HG03159 (cell line): ENCODE data around the gene CNIH1.
A peak's percentile ranks its signal among the peaks of the same experiment; 100 is the strongest.

ENCODE experiments used
- ATAC-seq: cut with Tn5 transposase; IDR thresholded peaks from one replicate; pipeline ENCODE4 v1.9.1; 2021; ENCODE audit warnings: mild to moderate bottlenecking, moderate library complexity; ENCODE audit not compliant: unreplicated experiment

Gene CNIH1

GRCh38 chr14:54440873-54441868, at the start of gene CNIH1:
TSS of gene CNIH1 (minus strand) at chr14:54441374. CDS start at chr14:54441327, 47 bp downstream.
- peak; percentile 96 for ATAC-seq

- no peak for ATAC-seq
Measured at GRCh38 chr14:54490445-54491175, 49.4 kb upstream of the CNIH1 start.

GRCh38 chr14:54489731-54490444, 48.7 kb upstream of the CNIH1 start:
- ATAC-seq = no peak

DNA sequence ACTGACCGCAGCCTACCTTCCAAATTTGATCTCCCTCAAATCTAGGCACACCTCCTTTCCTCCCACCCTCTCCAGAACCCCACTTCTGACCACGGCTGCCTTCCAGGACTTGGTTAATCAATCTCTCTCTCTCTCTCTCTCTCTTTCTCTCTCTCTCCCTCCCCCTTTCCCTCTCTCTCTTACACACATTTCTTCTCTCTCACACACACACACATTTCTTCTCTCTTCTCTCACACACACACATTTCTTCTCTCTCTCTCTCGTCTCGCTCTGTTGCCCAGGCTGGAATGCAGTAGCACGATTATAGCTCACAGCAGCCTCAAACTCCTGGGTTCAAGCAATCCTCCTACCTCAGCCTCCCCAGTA, 48.1 kb upstream of the CNIH1 start:
- no peak for ATAC-seq

GRCh38 chr14:54488646-54489317, 47.6 kb upstream of the CNIH1 start, which contains the start of gene GMFB:
TSS of gene GMFB (minus strand) at chr14:54488980. CDS start at chr14:54488927, 53 bp downstream.
- ATAC-seq = peak; percentile 89

DNA sequence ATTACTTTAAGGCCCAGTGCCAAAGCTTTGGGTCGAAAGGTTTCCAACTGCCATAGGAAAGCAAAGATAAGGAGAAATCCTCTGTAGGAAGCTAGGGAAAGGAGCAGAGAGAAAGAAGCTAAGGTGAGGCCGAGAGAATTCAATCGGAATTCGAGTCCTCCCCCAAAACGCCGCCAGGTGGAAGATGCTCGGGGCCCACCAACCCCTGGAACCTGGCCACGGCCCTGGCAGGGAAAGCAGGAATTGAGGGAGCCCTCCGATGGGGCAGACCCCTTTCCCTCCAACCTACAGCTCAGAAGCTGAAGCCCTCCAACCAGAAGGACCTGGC, 47.1 kb upstream of the CNIH1 start:
- ATAC-seq = peak; percentile 31

GRCh38 chr14:54487771-54488170, 46.6 kb upstream of the CNIH1 start:
- no peak for ATAC-seq

DNA sequence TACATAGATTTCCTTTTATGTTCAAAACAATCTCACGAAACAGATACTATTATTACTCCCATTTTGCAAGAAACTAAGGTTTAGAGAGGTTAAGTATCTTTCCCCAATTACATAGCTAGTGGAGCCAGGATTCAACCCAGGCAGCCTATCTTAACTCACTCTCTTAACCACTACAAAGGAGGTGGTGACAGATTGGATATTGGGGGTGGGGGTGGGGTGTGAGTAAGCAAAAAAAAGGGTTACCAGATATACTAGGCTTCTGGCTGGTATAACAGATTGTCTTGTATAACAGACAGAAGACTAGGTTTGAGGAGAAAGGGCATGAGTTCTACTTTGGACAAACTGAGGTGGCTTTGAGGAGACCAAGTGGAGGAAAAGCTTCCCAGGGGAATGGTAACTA, 45.5 kb upstream of the CNIH1 start:
- no peak for ATAC-seq

DNA sequence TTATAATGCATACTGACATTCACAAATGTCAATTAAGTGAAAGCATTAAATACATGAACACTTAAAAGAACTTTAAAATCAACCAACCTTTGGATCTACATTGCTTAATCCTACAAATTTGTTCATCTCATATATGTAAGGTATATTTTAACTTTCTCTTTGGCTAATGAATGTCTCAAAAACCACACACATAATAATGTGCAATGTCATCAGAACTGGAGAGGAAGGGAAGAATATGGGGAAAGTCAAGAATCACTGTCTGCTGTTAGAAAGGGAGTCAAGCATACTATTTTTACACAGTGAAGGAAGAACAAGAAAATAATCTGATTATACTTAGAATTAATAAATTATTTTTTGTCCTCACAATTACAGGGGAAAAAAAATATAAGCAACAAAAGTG, 42.7 kb upstream of the CNIH1 start:
- no peak for ATAC-seq

- no peak for ATAC-seq
Measured at GRCh38 chr14:54483073-54483745, 42.0 kb upstream of the CNIH1 start.

- ATAC-seq = no peak
Measured at GRCh38 chr14:54481695-54482094, 40.5 kb upstream of the CNIH1 start.

DNA sequence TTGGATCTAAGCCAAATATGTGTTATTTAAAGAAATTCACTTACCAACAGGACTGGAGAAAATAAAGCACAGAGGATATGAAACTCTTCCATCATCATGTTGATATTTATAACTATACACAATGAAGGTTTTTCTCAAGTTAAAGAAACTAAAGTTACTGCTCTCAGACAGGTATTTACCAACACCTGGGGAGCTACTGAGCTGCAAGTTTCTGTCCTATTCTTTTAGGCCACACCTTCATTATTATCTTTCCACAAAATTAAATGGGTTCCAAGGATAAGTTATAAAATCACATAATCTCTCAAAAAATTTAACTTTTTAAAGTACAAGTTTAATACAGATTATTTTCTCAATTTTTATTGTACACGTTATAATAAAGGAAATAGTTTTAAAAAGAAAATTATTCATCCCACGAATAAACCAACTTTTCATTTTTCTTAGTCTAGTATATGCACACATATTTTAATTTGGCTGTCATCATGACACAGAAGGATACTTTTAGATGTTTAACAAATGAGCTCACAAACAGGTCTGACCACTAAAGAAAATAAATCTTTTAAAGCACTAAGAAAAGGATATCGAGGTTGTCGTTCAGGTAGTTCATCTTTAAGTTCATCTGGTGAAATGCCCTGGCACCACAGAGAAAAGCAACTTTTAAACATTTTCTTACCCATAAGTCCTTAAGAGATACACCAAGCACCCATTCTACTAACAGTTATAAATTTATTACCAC, 39.8 kb upstream of the CNIH1 start:
- no peak for ATAC-seq

GRCh38 chr14:54478636-54479215, 37.6 kb upstream of the CNIH1 start:
- ATAC-seq = no peak

- ATAC-seq = no peak
Measured at GRCh38 chr14:54475911-54476310, 34.7 kb upstream of the CNIH1 start.

GRCh38 chr14:54475187-54475899, 34.2 kb upstream of the CNIH1 start:
- no peak for ATAC-seq

DNA sequence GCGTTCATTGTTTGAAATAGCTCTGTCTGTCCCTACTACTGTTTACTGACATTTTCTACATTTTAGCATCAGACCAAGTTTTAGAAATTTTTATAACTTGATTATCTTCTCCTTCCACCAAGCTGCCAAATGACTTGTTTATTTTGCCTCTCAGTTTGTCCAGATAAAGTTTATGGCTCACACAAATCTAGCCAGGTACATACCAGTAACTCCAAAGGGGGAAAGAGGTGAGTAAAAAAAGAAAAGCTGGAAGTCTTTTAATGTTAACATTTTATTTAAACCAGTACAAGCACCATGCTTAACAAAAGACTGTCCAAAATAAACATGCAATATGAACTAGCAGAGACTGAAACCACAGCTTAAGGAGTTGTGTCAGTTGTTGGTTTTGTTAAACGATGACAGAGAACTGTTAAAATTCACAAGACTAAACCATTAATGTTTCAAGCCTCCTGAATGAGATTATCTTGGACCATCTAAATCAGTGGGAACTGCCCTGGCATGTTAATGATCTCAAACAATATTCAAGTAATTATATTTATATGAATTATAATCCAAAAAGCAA, 33.1 kb upstream of the CNIH1 start:
- no peak for ATAC-seq

DNA sequence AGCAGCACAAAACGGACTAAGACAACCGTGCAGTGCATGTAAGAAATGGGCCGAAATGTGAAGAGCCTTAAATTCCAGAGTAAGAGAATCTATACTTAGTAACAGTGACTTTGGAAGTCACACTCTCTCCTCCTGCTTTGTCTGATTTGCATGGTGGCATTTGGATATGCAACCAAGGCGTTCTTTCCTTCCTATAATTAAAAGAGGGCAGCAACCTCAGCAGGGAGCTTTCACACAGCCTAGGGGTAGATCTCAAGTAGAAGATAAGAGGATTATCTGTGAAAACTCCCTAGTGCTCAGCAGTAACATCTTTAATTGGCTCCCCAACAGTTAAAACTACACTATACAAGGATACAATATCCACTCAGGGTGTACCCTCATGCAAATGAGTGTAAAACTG, 31.1 kb upstream of the CNIH1 start:
- ATAC-seq = no peak

- ATAC-seq = no peak
Measured at GRCh38 chr14:54471641-54472040, 30.5 kb upstream of the CNIH1 start.
